ENCODE measurements around the gene MXI1. TPM values are rescaled to one million over a fixed set of nuclear protein-coding genes. Genes with fewer than 3 reads are reported as not detected.
A peak's percentile ranks its signal among the peaks of the same experiment; 100 is the strongest.

The MXI1 gene
- total RNA-seq (2022) = 8.1 and 8.4 TPM in 2 replicates
- Bru-seq, nascent RNA = percentile 45 among the genes with signal in this experiment
- percentile 40 among the genes with signal in this experiment for BruChase-seq, experiment 1, labeled RNA remaining after a 6-hour chase
- percentile 36 among the genes with signal in this experiment for BruChase-seq, experiment 2, labeled RNA remaining after a 2-hour chase
- long read RNA-seq, transcript MXI1-201 (6 exons, 2,424 nt) = major isoform, 9 of 17 reads
- long read RNA-seq, partial matches to known transcripts = 1 of 17 reads
- long read RNA-seq, other reads (novel, unspliced or antisense) = 6 of 17 reads

GRCh38 chr10:110207011-110207804 lies at the start of gene MXI1:
MXI1 (plus strand) TSS chr10:110207605; CDS start chr10:110207809, 204 bp downstream.
- Mint-ChIP-seq H3K27me3 (ENCODE audit: unreplicated experiment) (no peaks in the 10 kb centered on the region), H3K9me3 (ENCODE audit: low read depth, unreplicated experiment) (no peaks in the 10 kb centered on the region), H3K36me3 (ENCODE audit: insufficient read depth, unreplicated experiment) (peaks cover 43% of the 10 kb centered on the region), H3K4me3 (ENCODE audit: low read depth, unreplicated experiment) (peak within 1 kb of the TSS; percentile 81), H3K4me1 (ENCODE audit: low read depth, unreplicated experiment) (peaks cover 26% of the 10 kb centered on the region), H3K27ac (ENCODE audit: unreplicated experiment) (no peak within 1 kb of the TSS)
- intact Hi-C loops (cut with micrococcal nuclease; ENCODE audit: unreplicated experiment) = loop anchor here (5.0 kb wide), 2 partner anchors 70 kb away; no protein-coding TSS in a partner anchor
- DNase-seq = peak; percentile 61
- CTCF ChIA-PET = no interaction called here
- no peak for TF ChIP-seq CTCF (IDR thresholded peaks at IDR 0.05; ENCODE audit: unreplicated experiment)
- BruUV-seq (replicated peaks) = no TSS peak

DNA sequence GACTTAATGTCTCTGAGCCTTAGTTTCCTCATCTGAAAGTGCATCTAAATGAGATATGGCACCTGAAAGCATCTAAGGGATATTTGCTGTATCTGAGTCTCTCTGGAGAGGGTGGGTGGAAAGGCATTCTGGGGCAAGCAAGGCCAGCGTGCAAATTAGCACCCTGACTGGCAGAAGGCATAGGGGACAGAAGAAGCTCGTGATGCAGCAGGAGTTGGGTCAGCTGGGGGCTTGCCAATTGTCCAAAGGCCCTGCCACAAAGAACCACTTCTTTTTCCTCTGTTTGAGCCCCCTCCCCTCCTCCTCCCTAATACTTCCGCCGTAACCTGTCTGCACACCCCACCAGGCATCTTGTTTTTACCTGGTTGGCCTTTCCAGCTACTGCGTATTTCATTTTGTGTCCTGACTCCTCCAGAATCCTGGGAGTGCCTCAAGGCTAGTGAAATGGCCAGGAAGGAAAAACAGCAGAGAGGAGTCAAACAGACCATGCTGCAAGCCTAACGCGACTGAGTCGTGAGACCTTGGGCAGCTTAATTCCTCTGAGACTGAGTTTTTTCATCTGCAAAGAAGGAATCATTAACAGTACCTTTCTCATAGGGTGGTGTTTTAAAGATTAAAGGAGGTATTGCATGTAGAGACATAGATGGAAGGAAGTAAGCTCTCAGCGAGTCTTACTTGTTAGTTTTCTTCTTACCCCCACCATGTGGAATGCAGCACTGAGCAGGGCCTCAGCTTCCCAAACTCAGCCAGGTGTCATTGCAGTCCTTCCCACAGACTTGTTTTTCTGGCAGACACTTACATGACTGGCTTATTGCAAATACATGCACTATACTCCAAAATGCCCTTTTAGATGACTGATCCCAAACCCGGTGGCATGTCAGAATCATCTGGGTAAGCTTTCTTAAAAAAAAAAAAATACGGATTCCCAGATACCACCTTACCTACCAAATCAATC lies 49.1 kb upstream of the MXI1 start:
- intact Hi-C loops (cut with micrococcal nuclease; ENCODE audit: unreplicated experiment) = no loop called here
- no peaks in the 10 kb centered on the region for H3K36me3 Mint-ChIP-seq (ENCODE audit: insufficient read depth, unreplicated experiment)
- no peak overlapping the region for H3K27ac Mint-ChIP-seq (ENCODE audit: unreplicated experiment)
- no peak overlapping the region for H3K4me3 Mint-ChIP-seq (ENCODE audit: low read depth, unreplicated experiment)
- H3K9me3 Mint-ChIP-seq (ENCODE audit: low read depth, unreplicated experiment) = no peaks in the 10 kb centered on the region
- BruUV-seq (replicated peaks) = no TSS peak
- no peak for DNase-seq
- CTCF ChIA-PET = interaction anchor here (0.6 kb wide), 1 partner anchor 381 kb away, joined by 4 read pairs; no protein-coding TSS in a partner anchor
- TF ChIP-seq CTCF (IDR thresholded peaks at IDR 0.05; ENCODE audit: unreplicated experiment) = no peak
- peaks cover 27% of the 10 kb centered on the region for H3K27me3 Mint-ChIP-seq (ENCODE audit: unreplicated experiment)
- no peaks in the 10 kb centered on the region for H3K4me1 Mint-ChIP-seq (ENCODE audit: low read depth, unreplicated experiment)

GRCh38 chr10:110160081-110160480 lies 47.3 kb upstream of the MXI1 start:
- peaks cover 22% of the 10 kb centered on the region for H3K27me3 Mint-ChIP-seq (ENCODE audit: unreplicated experiment)
- CTCF ChIA-PET = no interaction called here
- no peak for TF ChIP-seq CTCF (IDR thresholded peaks at IDR 0.05; ENCODE audit: unreplicated experiment)
- H3K9me3 Mint-ChIP-seq (ENCODE audit: low read depth, unreplicated experiment) = no peaks in the 10 kb centered on the region
- H3K4me1 Mint-ChIP-seq (ENCODE audit: low read depth, unreplicated experiment) = no peaks in the 10 kb centered on the region
- H3K27ac Mint-ChIP-seq (ENCODE audit: unreplicated experiment) = no peak overlapping the region
- intact Hi-C loops (cut with micrococcal nuclease; ENCODE audit: unreplicated experiment) = no loop called here
- no peaks in the 10 kb centered on the region for H3K36me3 Mint-ChIP-seq (ENCODE audit: insufficient read depth, unreplicated experiment)
- no peak for DNase-seq
- no peak overlapping the region for H3K4me3 Mint-ChIP-seq (ENCODE audit: low read depth, unreplicated experiment)
- BruUV-seq (replicated peaks) = no TSS peak

DNA sequence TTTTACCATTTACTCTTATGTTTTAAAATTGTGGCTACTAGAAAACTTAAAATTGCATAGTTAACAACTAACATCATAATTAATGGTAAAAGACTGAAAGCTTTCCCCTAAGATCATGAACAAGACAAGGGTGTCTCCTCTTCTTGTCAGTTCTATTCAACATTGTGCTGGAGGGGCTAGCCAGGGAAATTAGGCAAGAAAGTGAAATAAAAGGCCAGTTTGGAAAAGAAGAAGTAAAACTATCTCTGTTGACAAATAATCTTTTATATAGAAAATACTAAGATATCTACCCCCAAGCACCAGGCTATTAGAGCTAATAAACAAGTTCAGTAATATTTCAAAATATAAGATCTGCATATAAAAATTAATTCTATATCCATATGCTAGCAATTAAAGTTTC lies 46.9 kb upstream of the MXI1 start:
- CTCF ChIA-PET = no interaction called here
- no peaks in the 10 kb centered on the region for H3K4me1 Mint-ChIP-seq (ENCODE audit: low read depth, unreplicated experiment)
- no peak overlapping the region for H3K4me3 Mint-ChIP-seq (ENCODE audit: low read depth, unreplicated experiment)
- TF ChIP-seq CTCF (IDR thresholded peaks at IDR 0.05; ENCODE audit: unreplicated experiment) = no peak
- H3K9me3 Mint-ChIP-seq (ENCODE audit: low read depth, unreplicated experiment) = no peaks in the 10 kb centered on the region
- DNase-seq = no peak
- peaks cover 22% of the 10 kb centered on the region for H3K27me3 Mint-ChIP-seq (ENCODE audit: unreplicated experiment)
- no peak overlapping the region for H3K27ac Mint-ChIP-seq (ENCODE audit: unreplicated experiment)
- intact Hi-C loops (cut with micrococcal nuclease; ENCODE audit: unreplicated experiment) = no loop called here
- BruUV-seq (replicated peaks) = no TSS peak
- H3K36me3 Mint-ChIP-seq (ENCODE audit: insufficient read depth, unreplicated experiment) = no peaks in the 10 kb centered on the region

All from Calu3 (cell line).